IgD-negative memory B cell (primary cell): ENCODE measurements around the gene COL16A1. TPM values are rescaled to one million over a fixed set of nuclear protein-coding genes. Genes with fewer than 3 reads are reported as not detected.

ENCODE experiments used
- H3K27ac Mint-ChIP-seq, 3 donors: one replicate each; pipeline ENCODE4 v1.8.0; 2020 to 2022; ENCODE audit warnings: mild to moderate bottlenecking in 3 of 3, mixed read lengths in 3 of 3, moderate library complexity in 1 of 3
- H3K27me3 Mint-ChIP-seq: one replicate; pipeline ENCODE4 v1.8.0; 2021; ENCODE audit warnings: mixed read lengths
- H3K36me3 Mint-ChIP-seq: one replicate; pipeline ENCODE4 v1.8.0; 2020; ENCODE audit warnings: mild to moderate bottlenecking, mixed read lengths
- H3K4me1 Mint-ChIP-seq, 3 donors: one replicate each; pipeline ENCODE4 v1.8.0; 2020 to 2022; ENCODE audit warnings: mixed read lengths in 3 of 3, mild to moderate bottlenecking in 1 of 3
- H3K4me3 Mint-ChIP-seq, 4 donors: one replicate each; pipeline ENCODE4 v1.8.0; 2020 to 2022; ENCODE audit warnings: mild to moderate bottlenecking in 4 of 4, mixed read lengths in 4 of 4, moderate library complexity in 3 of 4
- H3K9me3 Mint-ChIP-seq, 3 donors: one replicate each; pipeline ENCODE4 v1.8.0; 2020 to 2021; ENCODE audit warnings: mixed read lengths in 3 of 3, mild to moderate bottlenecking in 1 of 3
- polyA plus RNA-seq: library from polyadenylated mRNA; unstranded; fragments of 300-500 nt; fragmentation: Illumina TruSeq; gene quantifications from one replicate; pipeline ENCODE4 v1.2.3, GENCODE V29; 2021

COL16A1 gene
- polyA plus RNA-seq, 1 donor from 2014 or later = not detected

DNA sequence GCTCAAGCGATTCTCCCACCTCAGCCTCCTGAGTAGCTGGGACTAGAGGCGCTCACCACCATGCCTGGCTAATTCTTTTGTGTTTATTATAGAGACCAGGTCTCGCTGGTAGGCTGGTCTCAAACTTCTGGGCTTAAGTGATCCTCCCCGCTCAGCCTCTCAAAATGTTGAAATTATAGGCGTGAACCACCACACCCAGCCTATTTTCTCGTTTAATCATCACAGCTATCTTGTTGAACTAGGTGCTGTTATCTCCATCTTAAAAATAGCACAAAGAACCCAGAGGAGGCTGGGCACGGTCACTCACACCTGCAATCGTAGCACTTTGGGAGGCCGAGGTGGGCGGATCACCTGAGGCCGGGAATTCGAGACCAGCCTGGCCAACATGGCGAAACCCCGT lies 28.1 kb downstream of the COL16A1 start:
- no peak overlapping the region for H3K27ac Mint-ChIP-seq
- H3K4me1 Mint-ChIP-seq = no peaks in the 10 kb centered on the region
- no peaks in the 10 kb centered on the region for H3K9me3 Mint-ChIP-seq
- no peak overlapping the region for H3K4me3 Mint-ChIP-seq
- no peaks in the 10 kb centered on the region for H3K36me3 Mint-ChIP-seq
- H3K27me3 Mint-ChIP-seq = peaks cover 8% of the 10 kb centered on the region

GRCh38 chr1:31675161-31675560 lies 28.7 kb downstream of the COL16A1 start:
- Mint-ChIP-seq H3K36me3 (no peaks in the 10 kb centered on the region), H3K4me3 (no peak overlapping the region), H3K9me3 (no peaks in the 10 kb centered on the region), H3K27me3 (peaks cover 13% of the 10 kb centered on the region), H3K27ac (no peak overlapping the region), H3K4me1 (peaks cover 0 to 2% (median 0%) of the 10 kb centered on the region in 3 donors)

DNA sequence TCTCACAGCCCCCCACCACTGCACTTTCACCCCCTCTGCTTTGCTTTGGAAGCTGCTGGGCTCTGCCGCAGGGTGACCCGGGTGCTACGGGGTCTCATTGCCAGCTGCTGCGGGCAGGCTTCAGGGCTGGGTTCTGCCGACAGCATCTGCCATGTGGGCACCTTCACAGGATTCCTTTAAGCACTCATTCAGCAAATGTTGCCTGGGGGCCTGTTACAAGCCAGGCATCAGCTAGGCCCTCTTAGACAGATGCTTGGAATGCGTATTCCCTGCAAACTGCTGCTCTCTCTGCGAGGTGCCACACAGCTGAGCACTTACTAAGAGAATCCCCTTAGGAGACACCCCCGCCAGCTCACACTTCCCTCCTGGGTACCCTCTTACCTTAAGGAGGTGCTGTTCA lies 29.2 kb downstream of the COL16A1 start:
- H3K4me3 Mint-ChIP-seq = no peak overlapping the region
- no peaks in the 10 kb centered on the region for H3K36me3 Mint-ChIP-seq
- H3K27me3 Mint-ChIP-seq = peaks cover 16% of the 10 kb centered on the region
- no peaks in the 10 kb centered on the region for H3K9me3 Mint-ChIP-seq
- peaks cover 0 to 6% (median 0%) of the 10 kb centered on the region in 3 donors for H3K4me1 Mint-ChIP-seq
- H3K27ac Mint-ChIP-seq = no peak overlapping the region

DNA sequence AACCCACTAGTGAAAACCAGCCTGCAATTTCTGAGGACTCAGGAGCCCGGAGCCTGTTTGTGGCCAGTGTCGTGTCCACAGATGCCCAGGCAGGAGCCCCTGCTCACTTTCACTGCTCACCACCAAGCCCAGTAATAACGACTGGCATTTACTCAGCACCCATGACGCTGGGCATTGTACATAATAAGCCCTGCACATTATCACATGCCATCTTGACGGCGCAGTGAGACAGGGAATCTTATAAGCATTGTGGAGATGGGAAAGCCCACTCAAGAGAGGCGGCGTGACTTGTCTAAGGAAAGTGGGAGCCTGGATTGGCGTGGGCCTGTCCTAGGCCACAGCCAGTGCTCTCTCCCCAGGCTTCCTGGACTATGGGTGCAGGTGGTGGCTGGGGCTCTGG lies 30.4 kb downstream of the COL16A1 start:
- H3K4me3 Mint-ChIP-seq = no peak overlapping the region
- H3K27ac Mint-ChIP-seq = no peak overlapping the region
- H3K9me3 Mint-ChIP-seq = no peaks in the 10 kb centered on the region
- peaks cover 0 to 8% (median 0%) of the 10 kb centered on the region in 3 donors for H3K4me1 Mint-ChIP-seq
- no peaks in the 10 kb centered on the region for H3K36me3 Mint-ChIP-seq
- H3K27me3 Mint-ChIP-seq = peaks cover 18% of the 10 kb centered on the region

GRCh38 chr1:31672986-31673385 lies 30.8 kb downstream of the COL16A1 start:
- Mint-ChIP-seq H3K9me3 (no peaks in the 10 kb centered on the region), H3K27me3 (peaks cover 18% of the 10 kb centered on the region), H3K27ac (no peak overlapping the region), H3K4me1 (peaks cover 0 to 8% (median 0%) of the 10 kb centered on the region in 3 donors), H3K4me3 (no peak overlapping the region), H3K36me3 (no peaks in the 10 kb centered on the region)

DNA sequence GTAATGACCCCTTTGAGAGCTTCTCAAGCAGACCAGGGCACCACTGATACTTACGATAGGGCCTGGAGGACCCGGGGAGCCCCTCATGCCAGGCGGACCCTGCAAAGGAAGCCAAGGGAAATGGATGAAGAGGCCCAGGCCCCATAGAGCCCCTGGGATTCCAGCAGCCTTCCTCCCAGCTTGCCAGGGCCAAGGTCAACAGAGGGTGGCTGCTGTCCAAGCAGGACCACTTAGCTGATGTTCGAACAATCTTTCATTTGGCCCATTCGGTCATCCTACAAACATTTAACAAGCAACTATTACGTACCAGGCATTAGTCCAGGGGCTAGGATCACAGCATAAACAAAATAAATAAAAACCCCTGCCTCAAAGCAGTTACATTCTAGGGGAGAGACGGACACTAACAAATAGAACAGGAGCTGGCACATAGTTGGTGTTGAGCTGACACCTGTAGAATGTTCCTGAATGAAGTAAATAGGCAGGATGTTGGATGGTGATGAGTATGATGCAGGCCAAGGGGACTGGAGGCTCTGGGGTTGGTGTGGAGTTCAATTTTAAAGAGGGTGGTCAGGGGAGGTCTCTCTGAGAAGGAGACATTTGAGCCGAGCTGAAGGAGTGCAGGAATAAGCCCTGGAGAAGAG lies 32.1 kb downstream of the COL16A1 start:
- peaks cover 0 to 8% (median 0%) of the 10 kb centered on the region in 3 donors for H3K4me1 Mint-ChIP-seq
- no peaks in the 10 kb centered on the region for H3K9me3 Mint-ChIP-seq
- no peaks in the 10 kb centered on the region for H3K36me3 Mint-ChIP-seq
- H3K27ac Mint-ChIP-seq = peak overlapping the region in 1 of 3 donors; percentile 54
- H3K4me3 Mint-ChIP-seq = no peak overlapping the region
- peaks cover 18% of the 10 kb centered on the region for H3K27me3 Mint-ChIP-seq

DNA sequence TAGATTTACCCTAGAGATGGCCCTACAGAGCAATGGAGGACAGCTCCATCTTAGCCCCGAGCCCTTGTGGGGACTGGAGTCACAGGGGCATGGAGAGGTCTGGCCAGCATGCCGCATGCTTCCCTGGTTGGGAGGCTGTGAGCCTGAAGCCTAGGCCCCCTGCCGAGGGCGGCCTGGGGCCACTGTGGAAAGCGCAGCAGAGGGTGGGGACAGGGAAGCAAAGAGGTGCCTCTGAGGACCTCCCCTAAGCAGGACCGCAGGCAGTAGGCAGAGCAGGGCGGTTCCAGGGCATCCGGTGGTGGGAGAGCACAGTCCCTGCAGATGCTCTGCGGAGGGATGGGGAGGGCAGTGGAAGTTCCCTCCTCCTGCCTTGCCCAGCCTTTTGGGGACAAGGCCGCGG lies 32.7 kb downstream of the COL16A1 start:
- Mint-ChIP-seq H3K36me3 (no peaks in the 10 kb centered on the region), H3K4me3 (no peak overlapping the region), H3K4me1 (peaks cover 0 to 8% (median 0%) of the 10 kb centered on the region in 3 donors), H3K9me3 (no peaks in the 10 kb centered on the region), H3K27ac (no peak overlapping the region), H3K27me3 (peaks cover 18% of the 10 kb centered on the region)

DNA sequence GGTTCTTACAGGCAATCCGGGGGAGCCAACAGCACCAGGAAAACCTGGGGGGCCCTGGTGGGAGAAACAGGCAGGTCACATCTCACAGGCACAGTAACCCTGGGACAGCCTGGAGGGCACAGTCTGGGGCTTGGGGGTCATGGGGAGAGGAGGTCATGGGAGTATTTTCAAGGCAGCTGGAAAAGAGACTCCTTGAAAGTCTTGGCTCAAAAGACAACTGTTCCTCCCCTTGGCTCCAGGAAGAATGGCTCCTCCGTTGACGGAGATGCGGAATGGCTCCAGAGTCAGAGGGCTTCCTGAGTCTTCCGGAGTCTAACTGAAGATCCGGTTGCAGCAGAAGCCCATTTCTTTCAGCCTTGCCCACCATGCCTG lies 33.2 kb downstream of the COL16A1 start:
- Mint-ChIP-seq H3K27me3 (peaks cover 17% of the 10 kb centered on the region), H3K4me1 (peaks cover 0 to 8% (median 0%) of the 10 kb centered on the region in 3 donors), H3K36me3 (no peaks in the 10 kb centered on the region), H3K9me3 (no peaks in the 10 kb centered on the region), H3K4me3 (no peak overlapping the region), H3K27ac (no peak overlapping the region)

GRCh38 chr1:31669786-31670592 lies 33.8 kb downstream of the COL16A1 start:
- Mint-ChIP-seq H3K27me3 (peaks cover 16% of the 10 kb centered on the region), H3K9me3 (no peaks in the 10 kb centered on the region), H3K4me3 (peak overlapping the region in 3 of 4 donors; percentile 6 to 86 (median 72)), H3K36me3 (no peaks in the 10 kb centered on the region), H3K27ac (no peak overlapping the region), H3K4me1 (peaks cover 0 to 8% (median 0%) of the 10 kb centered on the region in 3 donors)

DNA sequence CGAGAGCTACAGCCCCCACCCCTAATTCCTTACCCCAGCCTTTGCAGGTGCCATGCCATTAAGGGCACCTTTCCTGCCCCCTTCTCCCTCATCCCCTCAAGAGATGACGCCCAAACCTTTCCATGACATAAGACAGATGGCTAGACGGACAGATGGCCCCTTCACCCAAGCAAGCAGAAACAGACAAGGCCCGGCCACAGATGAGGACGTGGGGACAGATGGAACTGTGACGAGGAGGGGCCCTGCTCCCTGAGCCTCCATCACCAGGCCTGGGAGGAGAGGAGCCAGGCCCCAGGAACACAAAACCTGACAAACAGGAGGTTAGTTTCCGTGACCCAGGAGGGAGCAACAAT lies 34.4 kb downstream of the COL16A1 start:
- Mint-ChIP-seq H3K9me3 (no peaks in the 10 kb centered on the region), H3K27ac (no peak overlapping the region), H3K27me3 (peaks cover 16% of the 10 kb centered on the region), H3K4me3 (peak overlapping the region in 1 of 4 donors; percentile 17), H3K36me3 (no peaks in the 10 kb centered on the region), H3K4me1 (peaks cover 0 to 8% (median 0%) of the 10 kb centered on the region in 3 donors)

DNA sequence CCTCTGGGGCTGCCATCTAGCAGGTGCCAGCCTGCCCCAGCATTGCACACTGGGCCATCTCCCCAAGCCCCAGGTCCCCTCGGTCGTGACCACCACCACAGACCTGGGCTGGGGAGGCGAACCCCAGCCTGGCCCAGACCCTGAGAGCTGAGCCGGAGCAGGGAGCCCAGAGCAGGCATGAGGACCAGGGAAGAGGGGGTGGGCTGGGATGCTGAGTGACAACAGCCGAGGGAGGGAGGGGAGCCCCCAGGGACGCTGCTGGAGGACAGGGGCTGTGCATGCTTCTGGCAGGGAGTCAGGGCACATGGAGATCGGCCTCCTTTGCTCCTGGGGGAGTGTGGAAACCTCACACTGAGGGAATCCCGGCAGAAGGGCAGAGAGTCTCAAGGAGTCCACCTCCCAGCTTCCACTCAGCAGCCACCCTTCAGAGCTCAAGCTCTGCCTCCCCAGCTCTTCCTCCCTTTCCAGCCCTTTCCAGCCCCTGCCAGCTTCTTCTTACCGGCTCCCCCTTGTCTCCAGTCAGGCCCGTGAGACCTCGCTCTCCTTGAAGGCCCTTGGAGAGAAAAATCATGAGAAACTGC lies 35.4 kb downstream of the COL16A1 start:
- Mint-ChIP-seq H3K27ac (no peak overlapping the region), H3K4me3 (no peak overlapping the region), H3K9me3 (no peaks in the 10 kb centered on the region), H3K27me3 (peaks cover 17% of the 10 kb centered on the region), H3K36me3 (no peaks in the 10 kb centered on the region), H3K4me1 (peaks cover 0 to 8% (median 4%) of the 10 kb centered on the region in 3 donors)

- no peaks in the 10 kb centered on the region for H3K9me3 Mint-ChIP-seq
- H3K4me1 Mint-ChIP-seq = peaks cover 0 to 8% (median 4%) of the 10 kb centered on the region in 3 donors
- peaks cover 24% of the 10 kb centered on the region for H3K27me3 Mint-ChIP-seq
- no peak overlapping the region for H3K27ac Mint-ChIP-seq
- H3K36me3 Mint-ChIP-seq = no peaks in the 10 kb centered on the region
- no peak overlapping the region for H3K4me3 Mint-ChIP-seq
Measured at GRCh38 chr1:31667065-31667785, 36.6 kb downstream of the COL16A1 start.

GRCh38 chr1:31666263-31666963 lies 37.4 kb downstream of the COL16A1 start:
- no peak overlapping the region for H3K27ac Mint-ChIP-seq
- no peak overlapping the region for H3K4me3 Mint-ChIP-seq
- H3K4me1 Mint-ChIP-seq = peaks cover 0 to 8% (median 4%) of the 10 kb centered on the region in 3 donors
- peaks cover 24% of the 10 kb centered on the region for H3K27me3 Mint-ChIP-seq
- H3K36me3 Mint-ChIP-seq = no peaks in the 10 kb centered on the region
- H3K9me3 Mint-ChIP-seq = no peaks in the 10 kb centered on the region

- Mint-ChIP-seq H3K27ac (no peak overlapping the region), H3K9me3 (no peaks in the 10 kb centered on the region), H3K27me3 (peaks cover 17% of the 10 kb centered on the region), H3K4me3 (no peak overlapping the region), H3K4me1 (peaks cover 0 to 8% (median 4%) of the 10 kb centered on the region in 3 donors), H3K36me3 (no peaks in the 10 kb centered on the region)
Measured at GRCh38 chr1:31665234-31665878, 38.5 kb downstream of the COL16A1 start.
